H1 (cell line): ENCODE results near the gene TAPT1. TPM values are rescaled to one million over a fixed set of nuclear protein-coding genes. Genes with fewer than 3 reads are reported as not detected.

Experiments used
- CTBP2 ChIP-seq: IDR thresholded peaks from 2 replicates; pipeline ENCODE4 v1.7.0; 2011; ENCODE audit warnings: borderline replicate concordance, mild to moderate bottlenecking, moderate library complexity, mixed read lengths, low read length; ENCODE audit not compliant: insufficient read depth, insufficient read length
- POLR2AphosphoS5 ChIP-seq: IDR thresholded peaks from 2 replicates; pipeline ENCODE4 v1.6.1; 2011; ENCODE audit warnings: low read depth, low read length
- RXRA ChIP-seq: IDR thresholded peaks from 2 replicates; pipeline ENCODE4 v1.6.1; 2011; ENCODE audit warnings: low read depth, mild to moderate bottlenecking, low read length, moderate library complexity; ENCODE audit not compliant: insufficient read depth
- SAP30 ChIP-seq: fragments of 300-600 bp; sonication (generic); IDR thresholded peaks from 2 replicates; pipeline ENCODE4 v1.7.1; 2012; ENCODE audit warnings: low read length, moderate library complexity, mild to moderate bottlenecking, inconsistent platforms; ENCODE audit not compliant: insufficient read depth, insufficient replicate concordance
- SIRT6 ChIP-seq: IDR thresholded peaks from one replicate; pipeline ENCODE4 v1.7.1; 2012; ENCODE audit warnings: low read length, inconsistent platforms
- SP4 ChIP-seq: IDR thresholded peaks from 2 replicates; pipeline ENCODE4 v1.6.1; 2012; ENCODE audit warnings: low read length, inconsistent platforms
- polyA plus RNA-seq, 7 experiments: library from polyadenylated mRNA; depleted of rRNA in 3 of 7; stranded (reverse) in 5 of 7; unstranded in 2 of 7; fragments of >200 nt in 5 of 7; fragments of 200-250 nt in 2 of 7; gene quantifications; 1 replicate in 5 of 7; 2 replicates in 1 of 7; 4 replicates in 1 of 7; pipeline versions ENCODE4 v1.2.1 to v1.2.3, GENCODE V29; 2011 to 2013; ENCODE audit warnings: missing spikeins in 2 of 7, mixed read lengths in 2 of 7
- total RNA-seq: library from RNA; stranded (reverse); fragmentation: NEBNext Ultra II Directional; extraction: Animal tissue kit (Norgen Biotek cat#: 25700); gene quantifications from 2 replicates; pipeline ENCODE4 v1.2.1, GENCODE V29; 2021
- TF ChIP-seq, protein P1 (sequence below): fragments of 300-600 bp; sonication (generic); IDR thresholded peaks from 2 replicates; pipeline ENCODE4 v1.7.1; 2012; ENCODE audit warnings: low read length, moderate library complexity, mild to moderate bottlenecking, inconsistent platforms; ENCODE audit not compliant: insufficient replicate concordance
- TF ChIP-seq, protein P2 (sequence below): IDR thresholded peaks from 2 replicates; pipeline ENCODE4 v1.6.1; 2011; ENCODE audit warnings: low read length, improper control_type of control experiment

Gene TAPT1
- total and polyA plus RNA-seq, 2 of the 8 experiments (the other 6 are each of a cell fraction or from before 2014, with no cell fraction given): 4.2 to 15.3 TPM

DNA sequence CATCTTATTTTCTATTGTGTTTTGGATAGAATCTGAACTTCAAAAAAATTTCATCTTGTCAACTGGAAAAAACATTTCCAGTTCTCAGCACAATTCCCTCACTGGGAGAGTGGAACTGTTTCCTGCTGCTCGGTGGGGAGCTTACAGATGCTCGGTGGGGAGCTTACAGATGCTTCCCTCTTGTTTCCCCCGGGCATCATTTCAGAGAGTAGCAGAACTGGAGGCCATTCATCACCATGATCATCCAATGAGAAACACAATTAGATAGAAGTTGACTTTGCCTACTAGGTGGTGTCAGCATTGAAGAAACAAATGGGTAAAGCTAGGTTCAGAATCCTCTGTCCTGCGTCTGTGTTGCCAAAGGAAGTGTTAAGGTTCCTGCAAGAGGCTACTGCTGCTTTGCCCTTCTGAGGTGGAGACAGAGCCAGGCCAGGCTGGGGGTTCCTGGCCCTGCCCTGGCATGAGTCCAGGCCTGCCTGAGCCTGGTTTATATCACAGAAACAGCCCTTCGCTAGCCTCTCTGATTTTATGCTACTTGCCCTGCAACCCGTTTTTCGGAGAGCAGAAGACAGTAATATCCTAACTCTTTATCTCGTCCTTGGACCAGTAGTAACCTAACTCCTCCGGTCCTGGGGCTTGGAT is 70.6 kb downstream of the TAPT1 start (continued):
- TF ChIP-seq, protein P1, sequence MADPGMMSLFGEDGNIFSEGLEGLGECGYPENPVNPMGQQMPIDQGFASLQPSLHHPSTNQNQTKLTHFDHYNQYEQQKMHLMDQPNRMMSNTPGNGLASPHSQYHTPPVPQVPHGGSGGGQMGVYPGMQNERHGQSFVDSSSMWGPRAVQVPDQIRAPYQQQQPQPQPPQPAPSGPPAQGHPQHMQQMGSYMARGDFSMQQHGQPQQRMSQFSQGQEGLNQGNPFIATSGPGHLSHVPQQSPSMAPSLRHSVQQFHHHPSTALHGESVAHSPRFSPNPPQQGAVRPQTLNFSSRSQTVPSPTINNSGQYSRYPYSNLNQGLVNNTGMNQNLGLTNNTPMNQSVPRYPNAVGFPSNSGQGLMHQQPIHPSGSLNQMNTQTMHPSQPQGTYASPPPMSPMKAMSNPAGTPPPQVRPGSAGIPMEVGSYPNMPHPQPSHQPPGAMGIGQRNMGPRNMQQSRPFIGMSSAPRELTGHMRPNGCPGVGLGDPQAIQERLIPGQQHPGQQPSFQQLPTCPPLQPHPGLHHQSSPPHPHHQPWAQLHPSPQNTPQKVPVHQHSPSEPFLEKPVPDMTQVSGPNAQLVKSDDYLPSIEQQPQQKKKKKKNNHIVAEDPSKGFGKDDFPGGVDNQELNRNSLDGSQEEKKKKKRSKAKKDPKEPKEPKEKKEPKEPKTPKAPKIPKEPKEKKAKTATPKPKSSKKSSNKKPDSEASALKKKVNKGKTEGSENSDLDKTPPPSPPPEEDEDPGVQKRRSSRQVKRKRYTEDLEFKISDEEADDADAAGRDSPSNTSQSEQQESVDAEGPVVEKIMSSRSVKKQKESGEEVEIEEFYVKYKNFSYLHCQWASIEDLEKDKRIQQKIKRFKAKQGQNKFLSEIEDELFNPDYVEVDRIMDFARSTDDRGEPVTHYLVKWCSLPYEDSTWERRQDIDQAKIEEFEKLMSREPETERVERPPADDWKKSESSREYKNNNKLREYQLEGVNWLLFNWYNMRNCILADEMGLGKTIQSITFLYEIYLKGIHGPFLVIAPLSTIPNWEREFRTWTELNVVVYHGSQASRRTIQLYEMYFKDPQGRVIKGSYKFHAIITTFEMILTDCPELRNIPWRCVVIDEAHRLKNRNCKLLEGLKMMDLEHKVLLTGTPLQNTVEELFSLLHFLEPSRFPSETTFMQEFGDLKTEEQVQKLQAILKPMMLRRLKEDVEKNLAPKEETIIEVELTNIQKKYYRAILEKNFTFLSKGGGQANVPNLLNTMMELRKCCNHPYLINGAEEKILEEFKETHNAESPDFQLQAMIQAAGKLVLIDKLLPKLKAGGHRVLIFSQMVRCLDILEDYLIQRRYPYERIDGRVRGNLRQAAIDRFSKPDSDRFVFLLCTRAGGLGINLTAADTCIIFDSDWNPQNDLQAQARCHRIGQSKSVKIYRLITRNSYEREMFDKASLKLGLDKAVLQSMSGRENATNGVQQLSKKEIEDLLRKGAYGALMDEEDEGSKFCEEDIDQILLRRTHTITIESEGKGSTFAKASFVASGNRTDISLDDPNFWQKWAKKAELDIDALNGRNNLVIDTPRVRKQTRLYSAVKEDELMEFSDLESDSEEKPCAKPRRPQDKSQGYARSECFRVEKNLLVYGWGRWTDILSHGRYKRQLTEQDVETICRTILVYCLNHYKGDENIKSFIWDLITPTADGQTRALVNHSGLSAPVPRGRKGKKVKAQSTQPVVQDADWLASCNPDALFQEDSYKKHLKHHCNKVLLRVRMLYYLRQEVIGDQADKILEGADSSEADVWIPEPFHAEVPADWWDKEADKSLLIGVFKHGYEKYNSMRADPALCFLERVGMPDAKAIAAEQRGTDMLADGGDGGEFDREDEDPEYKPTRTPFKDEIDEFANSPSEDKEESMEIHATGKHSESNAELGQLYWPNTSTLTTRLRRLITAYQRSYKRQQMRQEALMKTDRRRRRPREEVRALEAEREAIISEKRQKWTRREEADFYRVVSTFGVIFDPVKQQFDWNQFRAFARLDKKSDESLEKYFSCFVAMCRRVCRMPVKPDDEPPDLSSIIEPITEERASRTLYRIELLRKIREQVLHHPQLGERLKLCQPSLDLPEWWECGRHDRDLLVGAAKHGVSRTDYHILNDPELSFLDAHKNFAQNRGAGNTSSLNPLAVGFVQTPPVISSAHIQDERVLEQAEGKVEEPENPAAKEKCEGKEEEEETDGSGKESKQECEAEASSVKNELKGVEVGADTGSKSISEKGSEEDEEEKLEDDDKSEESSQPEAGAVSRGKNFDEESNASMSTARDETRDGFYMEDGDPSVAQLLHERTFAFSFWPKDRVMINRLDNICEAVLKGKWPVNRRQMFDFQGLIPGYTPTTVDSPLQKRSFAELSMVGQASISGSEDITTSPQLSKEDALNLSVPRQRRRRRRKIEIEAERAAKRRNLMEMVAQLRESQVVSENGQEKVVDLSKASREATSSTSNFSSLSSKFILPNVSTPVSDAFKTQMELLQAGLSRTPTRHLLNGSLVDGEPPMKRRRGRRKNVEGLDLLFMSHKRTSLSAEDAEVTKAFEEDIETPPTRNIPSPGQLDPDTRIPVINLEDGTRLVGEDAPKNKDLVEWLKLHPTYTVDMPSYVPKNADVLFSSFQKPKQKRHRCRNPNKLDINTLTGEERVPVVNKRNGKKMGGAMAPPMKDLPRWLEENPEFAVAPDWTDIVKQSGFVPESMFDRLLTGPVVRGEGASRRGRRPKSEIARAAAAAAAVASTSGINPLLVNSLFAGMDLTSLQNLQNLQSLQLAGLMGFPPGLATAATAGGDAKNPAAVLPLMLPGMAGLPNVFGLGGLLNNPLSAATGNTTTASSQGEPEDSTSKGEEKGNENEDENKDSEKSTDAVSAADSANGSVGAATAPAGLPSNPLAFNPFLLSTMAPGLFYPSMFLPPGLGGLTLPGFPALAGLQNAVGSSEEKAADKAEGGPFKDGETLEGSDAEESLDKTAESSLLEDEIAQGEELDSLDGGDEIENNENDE: no peak
- TF ChIP-seq SP4 (no peak), CTBP2 (no peak), SIRT6 (no peak), RXRA (no peak), SAP30 (no peak), POLR2AphosphoS5 (no peak)
- TF ChIP-seq, protein P2, sequence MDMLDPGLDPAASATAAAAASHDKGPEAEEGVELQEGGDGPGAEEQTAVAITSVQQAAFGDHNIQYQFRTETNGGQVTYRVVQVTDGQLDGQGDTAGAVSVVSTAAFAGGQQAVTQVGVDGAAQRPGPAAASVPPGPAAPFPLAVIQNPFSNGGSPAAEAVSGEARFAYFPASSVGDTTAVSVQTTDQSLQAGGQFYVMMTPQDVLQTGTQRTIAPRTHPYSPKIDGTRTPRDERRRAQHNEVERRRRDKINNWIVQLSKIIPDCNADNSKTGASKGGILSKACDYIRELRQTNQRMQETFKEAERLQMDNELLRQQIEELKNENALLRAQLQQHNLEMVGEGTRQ: no peak
